ENCODE measurements around the gene ATP4A. TPM values are rescaled to one million over a fixed set of nuclear protein-coding genes. Genes with fewer than 3 reads are reported as not detected.

Gene ATP4A
- total RNA-seq, 1 donor from 2014 or later = not detected

DNA sequence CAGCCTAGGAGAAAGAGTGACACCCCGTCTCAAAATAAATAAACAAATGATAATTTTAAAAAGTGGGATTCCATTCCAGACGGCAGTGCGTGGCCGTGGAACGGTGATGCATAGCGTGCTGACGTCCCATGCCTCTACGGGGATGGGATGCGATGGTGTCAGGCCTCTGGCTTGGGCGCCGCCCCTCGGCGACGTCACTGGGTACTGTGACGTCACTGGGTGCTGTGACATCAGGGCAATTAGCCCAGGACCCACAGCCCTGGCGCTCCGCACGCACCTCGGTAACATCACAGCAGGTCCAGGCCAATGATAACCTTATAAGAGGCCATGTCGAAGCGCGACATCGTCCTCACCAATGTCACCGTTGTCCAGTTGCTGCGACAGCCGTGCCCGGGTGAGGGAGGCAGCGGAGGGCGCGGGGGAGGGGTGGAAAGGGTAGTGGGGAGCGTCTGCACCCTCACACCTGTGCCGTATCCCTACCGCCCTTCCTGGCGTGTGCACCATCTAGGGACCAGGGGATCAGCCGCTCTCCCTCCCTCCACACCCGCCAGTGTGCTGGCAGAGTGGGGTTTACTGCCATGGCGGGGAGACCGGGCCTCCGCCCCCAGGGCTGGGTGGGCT, 30.1 kb downstream of the ATP4A start, which contains the start of gene GAPDHS:
Gene GAPDHS (plus strand): TSS at position 256 of the 621 bp plus-strand sequence. CDS start 72 bp downstream, at position 328.
- H3K4me1 Mint-ChIP-seq = peaks cover 15% of the 10 kb centered on the region
- intact Hi-C loops (cut with micrococcal nuclease) = no loop called here
- H3K27ac Mint-ChIP-seq = no peak within 1 kb of the TSS
- ATAC-seq (ENCODE audit: low read depth) = no peak
- ChIA-PET CTCF (no interaction called here), POLR2A (no interaction called here)
- no peaks in the 10 kb centered on the region for H3K9me3 Mint-ChIP-seq
- peak within 1 kb of the TSS; percentile 75 for H3K4me3 Mint-ChIP-seq
- TF ChIP-seq, protein P1, sequence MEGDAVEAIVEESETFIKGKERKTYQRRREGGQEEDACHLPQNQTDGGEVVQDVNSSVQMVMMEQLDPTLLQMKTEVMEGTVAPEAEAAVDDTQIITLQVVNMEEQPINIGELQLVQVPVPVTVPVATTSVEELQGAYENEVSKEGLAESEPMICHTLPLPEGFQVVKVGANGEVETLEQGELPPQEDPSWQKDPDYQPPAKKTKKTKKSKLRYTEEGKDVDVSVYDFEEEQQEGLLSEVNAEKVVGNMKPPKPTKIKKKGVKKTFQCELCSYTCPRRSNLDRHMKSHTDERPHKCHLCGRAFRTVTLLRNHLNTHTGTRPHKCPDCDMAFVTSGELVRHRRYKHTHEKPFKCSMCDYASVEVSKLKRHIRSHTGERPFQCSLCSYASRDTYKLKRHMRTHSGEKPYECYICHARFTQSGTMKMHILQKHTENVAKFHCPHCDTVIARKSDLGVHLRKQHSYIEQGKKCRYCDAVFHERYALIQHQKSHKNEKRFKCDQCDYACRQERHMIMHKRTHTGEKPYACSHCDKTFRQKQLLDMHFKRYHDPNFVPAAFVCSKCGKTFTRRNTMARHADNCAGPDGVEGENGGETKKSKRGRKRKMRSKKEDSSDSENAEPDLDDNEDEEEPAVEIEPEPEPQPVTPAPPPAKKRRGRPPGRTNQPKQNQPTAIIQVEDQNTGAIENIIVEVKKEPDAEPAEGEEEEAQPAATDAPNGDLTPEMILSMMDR (IDR thresholded peaks at IDR 0.05) = no peak
- H3K36me3 Mint-ChIP-seq (ENCODE audit: low read depth) = no peaks in the 10 kb centered on the region
- peaks cover 30% of the 10 kb centered on the region for H3K27me3 Mint-ChIP-seq
- no peak for DNase-seq

GRCh38 chr19:35531291-35531690, 32.2 kb downstream of the ATP4A start:
- ChIA-PET POLR2A (no interaction called here), CTCF (no interaction called here)
- Mint-ChIP-seq H3K27ac (no peak overlapping the region), H3K9me3 (no peaks in the 10 kb centered on the region), H3K4me3 (no peak overlapping the region), H3K4me1 (peaks cover 15% of the 10 kb centered on the region), H3K36me3 (ENCODE audit: low read depth) (no peaks in the 10 kb centered on the region), H3K27me3 (peaks cover 44% of the 10 kb centered on the region)
- no peak for ATAC-seq (ENCODE audit: low read depth)
- DNase-seq = no peak
- intact Hi-C loops (cut with micrococcal nuclease) = no loop called here
- TF ChIP-seq, protein P1 (IDR thresholded peaks at IDR 0.05) = no peak

GRCh38 chr19:35529241-35530218, 33.9 kb downstream of the ATP4A start:
- Mint-ChIP-seq H3K9me3 (no peaks in the 10 kb centered on the region), H3K27me3 (peaks cover 49% of the 10 kb centered on the region), H3K4me3 (no peak overlapping the region), H3K27ac (no peak overlapping the region), H3K36me3 (ENCODE audit: low read depth) (no peaks in the 10 kb centered on the region), H3K4me1 (peaks cover 15% of the 10 kb centered on the region)
- ChIA-PET POLR2A (interaction anchor here (0.6 kb wide), 1 partner anchor 179 kb away, joined by 3 read pairs; no protein-coding TSS in a partner anchor), CTCF (no interaction called here)
- ATAC-seq (ENCODE audit: low read depth) (no peak), DNase-seq (no peak)
- TF ChIP-seq, protein P1 (IDR thresholded peaks at IDR 0.05) = no peak
- intact Hi-C loops (cut with micrococcal nuclease) = no loop called here

GRCh38 chr19:35528218-35529038, 35.0 kb downstream of the ATP4A start, which contains the start of gene SBSN:
Gene SBSN, minus strand, starts transcription at chr19:35528311. Its CDS starts 30 bp downstream, at chr19:35528281.
- intact Hi-C loops (cut with micrococcal nuclease) = no loop called here
- TF ChIP-seq, protein P1 (IDR thresholded peaks at IDR 0.05) = no peak
- H3K27me3 Mint-ChIP-seq = peaks cover 44% of the 10 kb centered on the region
- no peak within 1 kb of the TSS for H3K4me3 Mint-ChIP-seq
- ChIA-PET POLR2A (interaction anchor here (0.6 kb wide), 1 partner anchor 178 kb away, joined by 3 read pairs; no protein-coding TSS in a partner anchor), CTCF (no interaction called here)
- no peaks in the 10 kb centered on the region for H3K36me3 Mint-ChIP-seq (ENCODE audit: low read depth)
- H3K27ac Mint-ChIP-seq = no peak within 1 kb of the TSS
- DNase-seq (no peak), ATAC-seq (ENCODE audit: low read depth) (no peak)
- H3K9me3 Mint-ChIP-seq = no peaks in the 10 kb centered on the region
- H3K4me1 Mint-ChIP-seq = peaks cover 6% of the 10 kb centered on the region

Data from activated B cell treated with CpG ODN at 0.5 μM for 24 hours (primary cell).